H1 (cell line): ENCODE results near the gene SZT2. TPM values are rescaled to one million over a fixed set of nuclear protein-coding genes. Genes with fewer than 3 reads are reported as not detected.

ENCODE experiments used
- CBX8 ChIP-seq: fragments of 300-800, 300-1000 bp; sonication (generic); IDR thresholded peaks from 2 replicates; pipeline ENCODE4 v1.7.1; 2016; ENCODE audit warnings: low read depth, low read length, borderline replicate concordance
- CHD7 ChIP-seq: fragments of 300-600 bp; sonication (generic); IDR thresholded peaks from 2 replicates; pipeline ENCODE4 v1.7.1; 2012; ENCODE audit warnings: low read length, moderate library complexity, mild to moderate bottlenecking, inconsistent platforms; ENCODE audit not compliant: insufficient replicate concordance
- CTCF ChIP-seq, 3 experiments: IDR thresholded peaks; 1 replicate in 2 of 3; 2 replicates in 1 of 3; pipeline versions ENCODE4 v1.5.1 to v1.6.1; 2011; ENCODE audit warnings: low read length in 3 of 3, mild to moderate bottlenecking in 3 of 3, inconsistent platforms in 2 of 3, low read depth in 1 of 3, moderate library complexity in 1 of 3; ENCODE audit not compliant: insufficient read depth in 1 of 3; ENCODE audit errors: control extremely low read depth in 1 of 3
- USF2 ChIP-seq: IDR thresholded peaks from 2 replicates; pipeline ENCODE4 v1.6.1; 2011; ENCODE audit warnings: low read length, improper control_type of control experiment
- polyA plus RNA-seq, 7 experiments: library from polyadenylated mRNA; depleted of rRNA in 3 of 7; stranded (reverse) in 5 of 7; unstranded in 2 of 7; fragments of >200 nt in 5 of 7; fragments of 200-250 nt in 2 of 7; gene quantifications; 1 replicate in 5 of 7; 2 replicates in 1 of 7; 4 replicates in 1 of 7; pipeline versions ENCODE4 v1.2.1 to v1.2.3, GENCODE V29; 2011 to 2013; ENCODE audit warnings: missing spikeins in 2 of 7, mixed read lengths in 2 of 7
- total RNA-seq: library from RNA; stranded (reverse); fragmentation: NEBNext Ultra II Directional; extraction: Animal tissue kit (Norgen Biotek cat#: 25700); gene quantifications from 2 replicates; pipeline ENCODE4 v1.2.1, GENCODE V29; 2021

The SZT2 gene
- total and polyA plus RNA-seq, 2 of the 8 experiments (the other 6 are each of a cell fraction or from before 2014, with no cell fraction given) = 4.7 to 12.9 TPM

GRCh38 chr1:43414634-43415223 is 25.0 kb downstream of the SZT2 start (continued):
- TF ChIP-seq CHD7 (no peak), CTCF (IDR thresholded peaks at IDR 0.05; ENCODE audit: control extremely low read depth in 1 of 3, insufficient read depth in 1 of 3, low read depth in 1 of 3, low read length in 3 of 3) (peak; percentile 45 to 75 (median 68)), CBX8 (no peak), USF2 (no peak)
